Measurements from ENCODE around the gene HMCN1.

HMCN1 gene

GRCh38 chr1:185716095-185716494, 18.1 kb upstream of the HMCN1 start:
- no peaks in the 10 kb centered on the region for H3K27me3 ChIP-seq (ENCODE audit: control insufficient read depth in 1 of 2, insufficient read depth in 2 of 2, low read length in 2 of 2)
- H3K4me1 ChIP-seq (ENCODE audit: control insufficient read depth, insufficient read depth, low read length): no peaks in the 10 kb centered on the region
- no peak overlapping the region for H3K27ac ChIP-seq (ENCODE audit: low read length)
- H3K4me3 ChIP-seq (ENCODE audit: low read length in 2 of 2): no peak overlapping the region
- H3K9ac ChIP-seq (ENCODE audit: low read length in 2 of 2): no peak overlapping the region
- no peaks in the 10 kb centered on the region for H3K36me3 ChIP-seq (ENCODE audit: control insufficient read depth in 2 of 2, insufficient read depth in 2 of 2, low read length in 2 of 2)
- H3K9me3 ChIP-seq (ENCODE audit: control insufficient read depth in 2 of 2, low read length in 2 of 2): no peaks in the 10 kb centered on the region

- Histone ChIP-seq H3K27ac (ENCODE audit: low read length) (no peak overlapping the region), H3K9me3 (ENCODE audit: control insufficient read depth in 2 of 2, low read length in 2 of 2) (no peaks in the 10 kb centered on the region), H3K9ac (ENCODE audit: low read length in 2 of 2) (no peak overlapping the region), H3K4me1 (ENCODE audit: control insufficient read depth, insufficient read depth, low read length) (no peaks in the 10 kb centered on the region), H3K36me3 (ENCODE audit: control insufficient read depth in 2 of 2, insufficient read depth in 2 of 2, low read length in 2 of 2) (no peaks in the 10 kb centered on the region), H3K4me3 (ENCODE audit: low read length in 2 of 2) (no peak overlapping the region), H3K27me3 (ENCODE audit: control insufficient read depth in 1 of 2, insufficient read depth in 2 of 2, low read length in 2 of 2) (no peaks in the 10 kb centered on the region)
Measured at GRCh38 chr1:185719021-185719420, 15.2 kb upstream of the HMCN1 start.

- H3K9me3 ChIP-seq (ENCODE audit: control insufficient read depth in 2 of 2, low read length in 2 of 2): no peaks in the 10 kb centered on the region
- H3K4me1 ChIP-seq (ENCODE audit: control insufficient read depth, insufficient read depth, low read length): no peaks in the 10 kb centered on the region
- no peak overlapping the region for H3K9ac ChIP-seq (ENCODE audit: low read length in 2 of 2)
- H3K27me3 ChIP-seq (ENCODE audit: control insufficient read depth in 1 of 2, insufficient read depth in 2 of 2, low read length in 2 of 2): no peaks in the 10 kb centered on the region
- H3K4me3 ChIP-seq (ENCODE audit: low read length in 2 of 2): no peak overlapping the region
- no peaks in the 10 kb centered on the region for H3K36me3 ChIP-seq (ENCODE audit: control insufficient read depth in 2 of 2, insufficient read depth in 2 of 2, low read length in 2 of 2)
- H3K27ac ChIP-seq (ENCODE audit: low read length): no peak overlapping the region
Measured at GRCh38 chr1:185720633-185721272, 13.4 kb upstream of the HMCN1 start.

GRCh38 chr1:185721553-185721952, 12.6 kb upstream of the HMCN1 start:
- Histone ChIP-seq H3K9me3 (ENCODE audit: control insufficient read depth in 2 of 2, low read length in 2 of 2) (no peaks in the 10 kb centered on the region), H3K4me3 (ENCODE audit: low read length in 2 of 2) (no peak overlapping the region), H3K4me1 (ENCODE audit: control insufficient read depth, insufficient read depth, low read length) (no peaks in the 10 kb centered on the region), H3K27ac (ENCODE audit: low read length) (no peak overlapping the region), H3K36me3 (ENCODE audit: control insufficient read depth in 2 of 2, insufficient read depth in 2 of 2, low read length in 2 of 2) (no peaks in the 10 kb centered on the region), H3K9ac (ENCODE audit: low read length in 2 of 2) (no peak overlapping the region), H3K27me3 (ENCODE audit: control insufficient read depth in 1 of 2, insufficient read depth in 2 of 2, low read length in 2 of 2) (no peaks in the 10 kb centered on the region)

GRCh38 chr1:185722098-185722497, 12.1 kb upstream of the HMCN1 start:
- Histone ChIP-seq H3K27ac (ENCODE audit: low read length) (no peak overlapping the region), H3K36me3 (ENCODE audit: control insufficient read depth in 2 of 2, insufficient read depth in 2 of 2, low read length in 2 of 2) (no peaks in the 10 kb centered on the region), H3K9ac (ENCODE audit: low read length in 2 of 2) (no peak overlapping the region), H3K27me3 (ENCODE audit: control insufficient read depth in 1 of 2, insufficient read depth in 2 of 2, low read length in 2 of 2) (no peaks in the 10 kb centered on the region), H3K9me3 (ENCODE audit: control insufficient read depth in 2 of 2, low read length in 2 of 2) (no peaks in the 10 kb centered on the region), H3K4me1 (ENCODE audit: control insufficient read depth, insufficient read depth, low read length) (no peaks in the 10 kb centered on the region), H3K4me3 (ENCODE audit: low read length in 2 of 2) (no peak overlapping the region)

- Histone ChIP-seq H3K27ac (ENCODE audit: low read length) (no peak overlapping the region), H3K4me3 (ENCODE audit: low read length in 2 of 2) (no peak overlapping the region), H3K36me3 (ENCODE audit: control insufficient read depth in 2 of 2, insufficient read depth in 2 of 2, low read length in 2 of 2) (no peaks in the 10 kb centered on the region), H3K9ac (ENCODE audit: low read length in 2 of 2) (no peak overlapping the region), H3K4me1 (ENCODE audit: control insufficient read depth, insufficient read depth, low read length) (no peaks in the 10 kb centered on the region), H3K27me3 (ENCODE audit: control insufficient read depth in 1 of 2, insufficient read depth in 2 of 2, low read length in 2 of 2) (no peaks in the 10 kb centered on the region), H3K9me3 (ENCODE audit: control insufficient read depth in 2 of 2, low read length in 2 of 2) (no peaks in the 10 kb centered on the region)
Measured at GRCh38 chr1:185727726-185728125, 6.5 kb upstream of the HMCN1 start.

GRCh38 chr1:185731446-185731845, 2.7 kb upstream of the HMCN1 start:
- no peaks in the 10 kb centered on the region for H3K9me3 ChIP-seq (ENCODE audit: control insufficient read depth in 2 of 2, low read length in 2 of 2)
- H3K4me3 ChIP-seq (ENCODE audit: low read length in 2 of 2): no peak overlapping the region
- no peak overlapping the region for H3K27ac ChIP-seq (ENCODE audit: low read length)

GRCh38 chr1:185732951-185733350, 1.2 kb upstream of the HMCN1 start:
- Histone ChIP-seq H3K9ac (ENCODE audit: low read length in 2 of 2) (no peak overlapping the region), H3K27me3 (ENCODE audit: control insufficient read depth in 1 of 2, insufficient read depth in 2 of 2, low read length in 2 of 2) (no peaks in the 10 kb centered on the region), H3K27ac (ENCODE audit: low read length) (no peak overlapping the region)

More at GRCh38 chr1:185731446-185731845, 2.7 kb upstream of the HMCN1 start:
- Histone ChIP-seq H3K27me3 (ENCODE audit: control insufficient read depth in 1 of 2, insufficient read depth in 2 of 2, low read length in 2 of 2) (no peaks in the 10 kb centered on the region), H3K4me1 (ENCODE audit: control insufficient read depth, insufficient read depth, low read length) (no peaks in the 10 kb centered on the region), H3K9ac (ENCODE audit: low read length in 2 of 2) (no peak overlapping the region), H3K36me3 (ENCODE audit: control insufficient read depth in 2 of 2, insufficient read depth in 2 of 2, low read length in 2 of 2) (no peaks in the 10 kb centered on the region)

GRCh38 chr1:185734929-185735700, 924 bp downstream of the HMCN1 start:
- peak overlapping the region; percentile 1 to 55 for H3K9ac ChIP-seq (ENCODE audit: low read length in 2 of 2)
- peaks cover 0 to 3% of the 10 kb centered on the region in 2 donors for H3K27me3 ChIP-seq (ENCODE audit: control insufficient read depth in 1 of 2, insufficient read depth in 2 of 2, low read length in 2 of 2)
- no peak overlapping the region for H3K27ac ChIP-seq (ENCODE audit: low read length)
- H3K4me3 ChIP-seq (ENCODE audit: low read length in 2 of 2): peak overlapping the region; percentile 62 to 77
- no peaks in the 10 kb centered on the region for H3K4me1 ChIP-seq (ENCODE audit: control insufficient read depth, insufficient read depth, low read length)
- no peaks in the 10 kb centered on the region for H3K9me3 ChIP-seq (ENCODE audit: control insufficient read depth in 2 of 2, low read length in 2 of 2)
- no peaks in the 10 kb centered on the region for H3K36me3 ChIP-seq (ENCODE audit: control insufficient read depth in 2 of 2, insufficient read depth in 2 of 2, low read length in 2 of 2)

More at GRCh38 chr1:185732951-185733350, 1.2 kb upstream of the HMCN1 start:
- Histone ChIP-seq H3K4me1 (ENCODE audit: control insufficient read depth, insufficient read depth, low read length) (no peaks in the 10 kb centered on the region), H3K9me3 (ENCODE audit: control insufficient read depth in 2 of 2, low read length in 2 of 2) (no peaks in the 10 kb centered on the region), H3K4me3 (ENCODE audit: low read length in 2 of 2) (no peak overlapping the region), H3K36me3 (ENCODE audit: control insufficient read depth in 2 of 2, insufficient read depth in 2 of 2, low read length in 2 of 2) (no peaks in the 10 kb centered on the region)

GRCh38 chr1:185735701-185736064, 1.5 kb downstream of the HMCN1 start:
- H3K4me3 ChIP-seq (ENCODE audit: low read length in 2 of 2): peak overlapping the region; percentile 41 to 77
- peaks cover 0 to 3% of the 10 kb centered on the region in 2 donors for H3K27me3 ChIP-seq (ENCODE audit: control insufficient read depth in 1 of 2, insufficient read depth in 2 of 2, low read length in 2 of 2)
- no peaks in the 10 kb centered on the region for H3K4me1 ChIP-seq (ENCODE audit: control insufficient read depth, insufficient read depth, low read length)
- peak overlapping the region; percentile 1 to 14 for H3K9ac ChIP-seq (ENCODE audit: low read length in 2 of 2)
- H3K9me3 ChIP-seq (ENCODE audit: control insufficient read depth in 2 of 2, low read length in 2 of 2): no peaks in the 10 kb centered on the region
- no peaks in the 10 kb centered on the region for H3K36me3 ChIP-seq (ENCODE audit: control insufficient read depth in 2 of 2, insufficient read depth in 2 of 2, low read length in 2 of 2)
- H3K27ac ChIP-seq (ENCODE audit: low read length): no peak overlapping the region

GRCh38 chr1:185739967-185740366, 5.8 kb downstream of the HMCN1 start:
- no peaks in the 10 kb centered on the region for H3K36me3 ChIP-seq (ENCODE audit: control insufficient read depth in 2 of 2, insufficient read depth in 2 of 2, low read length in 2 of 2)

More at GRCh38 chr1:185739967-185740366, 5.8 kb downstream of the HMCN1 start:
- Histone ChIP-seq H3K9ac (ENCODE audit: low read length in 2 of 2) (no peak overlapping the region), H3K27ac (ENCODE audit: low read length) (no peak overlapping the region), H3K27me3 (ENCODE audit: control insufficient read depth in 1 of 2, insufficient read depth in 2 of 2, low read length in 2 of 2) (peaks cover 0 to 3% of the 10 kb centered on the region in 2 donors), H3K4me3 (ENCODE audit: low read length in 2 of 2) (no peak overlapping the region), H3K4me1 (ENCODE audit: control insufficient read depth, insufficient read depth, low read length) (no peaks in the 10 kb centered on the region), H3K9me3 (ENCODE audit: control insufficient read depth in 2 of 2, low read length in 2 of 2) (no peaks in the 10 kb centered on the region)

Measured in stomach smooth muscle (tissue), 2 donors.